ENCODE data around the gene OR5B17. TPM values are rescaled to one million over a fixed set of nuclear protein-coding genes. Genes with fewer than 3 reads are reported as not detected.

Gene OR5B17
- total and polyA plus RNA-seq, 2 of the 13 experiments (the other 11 are each of a cell fraction or from before 2014, with no cell fraction given): not detected

- no peak for TF ChIP-seq ZNF180 (CRISPR knock-in tag; IDR thresholded peaks at IDR 0.05; ENCODE audit: borderline replicate concordance, low read depth)
- no peak for TF ChIP-seq ZNF264 (CRISPR knock-in tag; IDR thresholded peaks at IDR 0.05)
- no peak for TF ChIP-seq AKNA (CRISPR knock-in tag; IDR thresholded peaks at IDR 0.05; ENCODE audit: borderline replicate concordance)
- no peak for TF ChIP-seq ZSCAN12 (CRISPR knock-in tag; IDR thresholded peaks at IDR 0.05)
- TF ChIP-seq ZFY (CRISPR knock-in tag; IDR thresholded peaks at IDR 0.05): no peak
- no peak for TF ChIP-seq ZNF746 (CRISPR knock-in tag; IDR thresholded peaks at IDR 0.05)
- no peak for TF ChIP-seq IRF1 (CRISPR knock-in tag; IDR thresholded peaks at IDR 0.05; ENCODE audit: low read depth)
Measured at GRCh38 chr11:58392746-58393145, 33.9 kb upstream of the OR5B17 start (continued).

- Histone ChIP-seq H3K9ac (ENCODE audit: insufficient read depth, low read depth, low read length) (no peak overlapping the region), H3K27me3 (ENCODE audit: control insufficient read depth in 1 of 2, insufficient read depth in 2 of 2, low read length in 2 of 2) (no peaks in the 10 kb centered on the region), H3K9me3 (ENCODE audit: low read length) (peaks cover 13% of the 10 kb centered on the region; the same call in 1 of the 2 replicates), H3K4me3 (replicated peaks in 1 of 3; ENCODE audit: insufficient read depth in 1 of 3, low read depth in 2 of 3, low read length in 3 of 3) (no peak overlapping the region), H2AFZ (ENCODE audit: low read length) (no peak overlapping the region), H3K36me3 (replicated peaks in 1 of 2; ENCODE audit: control insufficient read depth in 1 of 2, insufficient read depth in 2 of 2, low read length in 2 of 2) (no peaks in the 10 kb centered on the region), H3K4me1 (ENCODE audit: insufficient read depth, low read length) (no peaks in the 10 kb centered on the region), H3K4me2 (ENCODE audit: low read depth, low read length) (no peak overlapping the region), H4K20me1 (ENCODE audit: insufficient read depth, low read length) (no peaks in the 10 kb centered on the region), H3K79me2 (ENCODE audit: insufficient read depth, low read length) (no peaks in the 10 kb centered on the region), H3K27ac (ENCODE audit: extremely low read length, insufficient read depth, low read length) (no peak overlapping the region)
- ATAC-seq (no peak), FAIRE-seq (no peak), DNase-seq (ENCODE audit: low spot score) (no peak)
- in situ Hi-C loops (cut with HindIII; ENCODE audit: extremely low pct_ligation_motif_present, low pct_unique_long_range_greater_than_20kb) (no loop called here), intact Hi-C loops (cut with micrococcal nuclease; ENCODE audit: unreplicated experiment) (loop anchor here (10.0 kb wide), 1 partner anchor 123 kb away; no protein-coding TSS in a partner anchor)
- TF ChIP-seq SAFB2 (CRISPR knock-in tag; IDR thresholded peaks at IDR 0.05; ENCODE audit: borderline replicate concordance, low read depth): no peak
- CTCF ChIA-PET (ENCODE audit: low intra/inter-chr PET ratio, low total read pairs): no interaction called here
- no TSS peak for BruUV-seq (replicated peaks)
- POLR2A ChIA-PET: no interaction called here
- WGBS (ENCODE audit: low lambda C conversion rate): 37% methylated on average over 1 of the region's 1 CpG
Measured at GRCh38 chr11:58391879-58392278, 33.0 kb upstream of the OR5B17 start.

All from HepG2 (cell line).